IPS-18a (cell line): Measurements from ENCODE around the gene APCDD1L.

Experiments used
- H3K27ac ChIP-seq: one replicate; pipeline ENCODE4 v1.5.1; 2013; ENCODE audit warnings: low read length
- H3K27me3 ChIP-seq: one replicate; pipeline ENCODE4 v1.6.1; 2013; ENCODE audit warnings: mild to moderate bottlenecking, low read length; ENCODE audit not compliant: control insufficient read depth, insufficient read depth
- H3K36me3 ChIP-seq: one replicate; pipeline ENCODE4 v1.6.1; 2013; ENCODE audit warnings: low read depth, low read length; ENCODE audit not compliant: control insufficient read depth
- H3K4me1 ChIP-seq: one replicate; pipeline ENCODE4 v1.6.1; 2013; ENCODE audit warnings: low read depth, low read length; ENCODE audit not compliant: control insufficient read depth
- H3K4me3 ChIP-seq: one replicate; pipeline ENCODE4 v1.5.1; 2013; ENCODE audit warnings: low read length
- H3K9ac ChIP-seq: one replicate; pipeline ENCODE4 v1.6.1; 2013; ENCODE audit warnings: mild to moderate bottlenecking, low read length, moderate library complexity
- H3K9me3 ChIP-seq: one replicate; pipeline ENCODE4 v1.6.1; 2013; ENCODE audit warnings: low read depth, low read length; ENCODE audit not compliant: control insufficient read depth

APCDD1L gene

GRCh38 chr20:58452667-58453255 lies 62.4 kb downstream of the APCDD1L start:
- Histone ChIP-seq H3K9me3 (no peaks in the 10 kb centered on the region), H3K36me3 (no peaks in the 10 kb centered on the region), H3K27me3 (no peaks in the 10 kb centered on the region), H3K4me3 (no peak overlapping the region), H3K27ac (no peak overlapping the region), H3K4me1 (peaks cover 19% of the 10 kb centered on the region), H3K9ac (no peak overlapping the region)

- Histone ChIP-seq H3K27me3 (no peaks in the 10 kb centered on the region), H3K4me1 (peaks cover 19% of the 10 kb centered on the region), H3K27ac (no peak overlapping the region), H3K9me3 (no peaks in the 10 kb centered on the region), H3K9ac (no peak overlapping the region), H3K36me3 (peaks cover under 1% of the 10 kb centered on the region), H3K4me3 (no peak overlapping the region)
Measured at GRCh38 chr20:58450254-58450653, 64.9 kb downstream of the APCDD1L start.

- Histone ChIP-seq H3K4me3 (no peak overlapping the region), H3K27ac (no peak overlapping the region), H3K27me3 (no peaks in the 10 kb centered on the region), H3K36me3 (peaks cover 6% of the 10 kb centered on the region), H3K9ac (no peak overlapping the region), H3K4me1 (peaks cover 19% of the 10 kb centered on the region), H3K9me3 (no peaks in the 10 kb centered on the region)
Measured at GRCh38 chr20:58449681-58450221, 65.4 kb downstream of the APCDD1L start.

- peaks cover 13% of the 10 kb centered on the region for H3K36me3 ChIP-seq
- no peak overlapping the region for H3K27ac ChIP-seq
- H3K4me1 ChIP-seq, result peaks cover 19% of the 10 kb centered on the region
- no peaks in the 10 kb centered on the region for H3K27me3 ChIP-seq
- H3K4me3 ChIP-seq, result no peak overlapping the region
- no peak overlapping the region for H3K9ac ChIP-seq
- no peaks in the 10 kb centered on the region for H3K9me3 ChIP-seq
Measured at GRCh38 chr20:58448958-58449357, 66.2 kb downstream of the APCDD1L start.

GRCh38 chr20:58447511-58448391 lies 67.4 kb downstream of the APCDD1L start:
- H3K27ac ChIP-seq, result no peak overlapping the region
- H3K4me1 ChIP-seq, result peaks cover 11% of the 10 kb centered on the region
- H3K27me3 ChIP-seq, result no peaks in the 10 kb centered on the region
- no peak overlapping the region for H3K4me3 ChIP-seq
- H3K36me3 ChIP-seq, result peaks cover 15% of the 10 kb centered on the region
- H3K9me3 ChIP-seq, result no peaks in the 10 kb centered on the region
- H3K9ac ChIP-seq, result no peak overlapping the region

- Histone ChIP-seq H3K27ac (no peak overlapping the region), H3K9ac (no peak overlapping the region), H3K36me3 (peaks cover 15% of the 10 kb centered on the region), H3K27me3 (no peaks in the 10 kb centered on the region), H3K9me3 (no peaks in the 10 kb centered on the region), H3K4me1 (peaks cover 7% of the 10 kb centered on the region), H3K4me3 (no peak overlapping the region)
Measured at GRCh38 chr20:58446960-58447265, 68.3 kb downstream of the APCDD1L start.

- Histone ChIP-seq H3K27me3 (no peaks in the 10 kb centered on the region), H3K36me3 (peaks cover 15% of the 10 kb centered on the region), H3K9me3 (no peaks in the 10 kb centered on the region), H3K9ac (no peak overlapping the region), H3K27ac (no peak overlapping the region), H3K4me1 (peaks cover 12% of the 10 kb centered on the region), H3K4me3 (no peak overlapping the region)
Measured at GRCh38 chr20:58446264-58446959, 68.8 kb downstream of the APCDD1L start.

- Histone ChIP-seq H3K4me3 (no peak overlapping the region), H3K36me3 (peaks cover 15% of the 10 kb centered on the region), H3K4me1 (peaks cover 15% of the 10 kb centered on the region), H3K27ac (no peak overlapping the region), H3K27me3 (no peaks in the 10 kb centered on the region), H3K9me3 (no peaks in the 10 kb centered on the region), H3K9ac (no peak overlapping the region)
Measured at GRCh38 chr20:58444746-58445255, 70.4 kb downstream of the APCDD1L start.

- Histone ChIP-seq H3K27ac (no peak overlapping the region), H3K36me3 (peaks cover 15% of the 10 kb centered on the region), H3K4me3 (no peak overlapping the region), H3K9ac (no peak overlapping the region), H3K9me3 (no peaks in the 10 kb centered on the region), H3K4me1 (peaks cover 19% of the 10 kb centered on the region), H3K27me3 (no peaks in the 10 kb centered on the region)
Measured at GRCh38 chr20:58441723-58442122, 73.5 kb downstream of the APCDD1L start.

GRCh38 chr20:58440021-58440767 lies 75.0 kb downstream of the APCDD1L start:
- H3K9ac ChIP-seq, result no peak overlapping the region
- H3K4me3 ChIP-seq, result no peak overlapping the region
- peak overlapping the region; percentile 6 for H3K27ac ChIP-seq
- H3K9me3 ChIP-seq, result no peaks in the 10 kb centered on the region
- H3K4me1 ChIP-seq, result peaks cover 22% of the 10 kb centered on the region
- H3K36me3 ChIP-seq, result peaks cover 14% of the 10 kb centered on the region
- no peaks in the 10 kb centered on the region for H3K27me3 ChIP-seq
